Measurements from ENCODE around the gene CAPS.

GRCh38 chr19:5899728-5900526 is 14.1 kb upstream of the CAPS start:
- TF ChIP-seq CTCF (IDR thresholded peaks at IDR 0.05) (no peak), POLR2A (IDR thresholded peaks at IDR 0.05) (no peak)
